Measurements from ENCODE around the gene PTPRT. TPM values are rescaled to one million over a fixed set of nuclear protein-coding genes. Genes with fewer than 3 reads are reported as not detected.

PTPRT gene
- total RNA-seq, 1 experiment from 2014 or later: 0.13 TPM

- no peaks in the 10 kb centered on the region for H3K79me2 ChIP-seq (ENCODE audit: insufficient read depth, low read length)
- no peak overlapping the region for H3K18ac ChIP-seq (ENCODE audit: insufficient read length, low read depth, low read length)
- no peaks in the 10 kb centered on the region for H4K20me1 ChIP-seq (ENCODE audit: control insufficient read depth, insufficient read depth, insufficient read length)
- H3K27me3 ChIP-seq (ENCODE audit: insufficient read depth, low read length): no peaks in the 10 kb centered on the region
- H4K91ac ChIP-seq (ENCODE audit: insufficient read length, low read depth, low read length): no peak overlapping the region
- no peaks in the 10 kb centered on the region for H3K9me3 Mint-ChIP-seq
- no peak overlapping the region for H3T11ph ChIP-seq (ENCODE audit: low read length)
- no peak overlapping the region for H3K14ac ChIP-seq (ENCODE audit: insufficient read depth, low read length)
- no peaks in the 10 kb centered on the region for H3K9me3 ChIP-seq (ENCODE audit: control insufficient read depth, low read depth, low read length)
- H2BK20ac ChIP-seq (ENCODE audit: low read depth, low read length, poor library complexity, severe bottlenecking): no peak overlapping the region
- no peak overlapping the region for H4K5ac ChIP-seq (ENCODE audit: insufficient read length, low read depth, low read length)
- peaks cover 19% of the 10 kb centered on the region for H3K27me3 Mint-ChIP-seq (ENCODE audit: low read depth)
- no peak overlapping the region for H3K56ac ChIP-seq (ENCODE audit: insufficient read length, low read depth, low read length)
- TF ChIP-seq CTCF (conservative IDR thresholded peaks at IDR 0.05): no peak
- no peak overlapping the region for H3K27ac ChIP-seq (ENCODE audit: insufficient read length, low read depth, low read length)
- H3K4me1 Mint-ChIP-seq: peaks cover 0 to 3% of the 10 kb centered on the region in 2 experiments; a peak in 1 of 4 replicates
- H2BK15ac ChIP-seq (ENCODE audit: low read depth, low read length): no peak overlapping the region
- H2AK5ac ChIP-seq (ENCODE audit: insufficient read length, low read length): no peak overlapping the region
- H3K4ac ChIP-seq (ENCODE audit: low read depth, low read length): no peak overlapping the region
- H3K79me1 ChIP-seq (ENCODE audit: insufficient read depth, low read depth, low read length, poor library complexity, severe bottlenecking): no peaks in the 10 kb centered on the region
- no peak overlapping the region for H3K23ac ChIP-seq (ENCODE audit: insufficient read length, low read depth, low read length)
- H3K23me2 ChIP-seq (ENCODE audit: insufficient read length, low read depth, low read length, poor library complexity, severe bottlenecking): no peaks in the 10 kb centered on the region
- H2AFZ ChIP-seq (ENCODE audit: low read length): no peak overlapping the region
- no peak for DNase-seq
- no peak overlapping the region for H4K8ac ChIP-seq (replicated peaks; ENCODE audit: insufficient read length, low read depth, low read length)
- H3K4me2 ChIP-seq (ENCODE audit: insufficient read depth, insufficient read length, low read length): no peak overlapping the region
- H3K9ac ChIP-seq (ENCODE audit: extremely low read depth, insufficient read length, low read length): no peak overlapping the region
- H2BK12ac ChIP-seq (ENCODE audit: insufficient read length, low read depth, low read length): no peak overlapping the region
- no peak overlapping the region for H2BK5ac ChIP-seq (ENCODE audit: insufficient read length, low read length)
- no peak overlapping the region for H3K4me3 Mint-ChIP-seq
- H3K27ac Mint-ChIP-seq: no peak overlapping the region
- H3K36me3 Mint-ChIP-seq (ENCODE audit: insufficient read depth in 1 of 3, low read depth in 3 of 3): no peaks in the 10 kb centered on the region
- H3K4me1 ChIP-seq (ENCODE audit: insufficient read depth, low read length): no peaks in the 10 kb centered on the region
- no peak overlapping the region for H2BK120ac ChIP-seq (ENCODE audit: low read depth, low read length, poor library complexity, severe bottlenecking)
These were observed 22.1 kb downstream of the PTPRT start for GRCh38 chr20:43167615-43168014.
